Erythroblast (primary cell): Measurements from ENCODE around the gene CCDC12.

Experiments
- DNase-seq, 2 experiments: peaks; one replicate each; lab custom pipeline; 2025; lab: John Stamatoyannopoulos, UW
- GATA1 ChIP-seq: IDR thresholded peaks from 2 replicates; pipeline ENCODE4 v1.6.1; 2011; ENCODE audit warnings: low read depth, mild to moderate bottlenecking, control low read depth, low read length, moderate library complexity
- POLR2A ChIP-seq: IDR thresholded peaks from 2 replicates; pipeline ENCODE4 v1.6.1; 2011; ENCODE audit warnings: mild to moderate bottlenecking, low read length

CCDC12 gene

DNA sequence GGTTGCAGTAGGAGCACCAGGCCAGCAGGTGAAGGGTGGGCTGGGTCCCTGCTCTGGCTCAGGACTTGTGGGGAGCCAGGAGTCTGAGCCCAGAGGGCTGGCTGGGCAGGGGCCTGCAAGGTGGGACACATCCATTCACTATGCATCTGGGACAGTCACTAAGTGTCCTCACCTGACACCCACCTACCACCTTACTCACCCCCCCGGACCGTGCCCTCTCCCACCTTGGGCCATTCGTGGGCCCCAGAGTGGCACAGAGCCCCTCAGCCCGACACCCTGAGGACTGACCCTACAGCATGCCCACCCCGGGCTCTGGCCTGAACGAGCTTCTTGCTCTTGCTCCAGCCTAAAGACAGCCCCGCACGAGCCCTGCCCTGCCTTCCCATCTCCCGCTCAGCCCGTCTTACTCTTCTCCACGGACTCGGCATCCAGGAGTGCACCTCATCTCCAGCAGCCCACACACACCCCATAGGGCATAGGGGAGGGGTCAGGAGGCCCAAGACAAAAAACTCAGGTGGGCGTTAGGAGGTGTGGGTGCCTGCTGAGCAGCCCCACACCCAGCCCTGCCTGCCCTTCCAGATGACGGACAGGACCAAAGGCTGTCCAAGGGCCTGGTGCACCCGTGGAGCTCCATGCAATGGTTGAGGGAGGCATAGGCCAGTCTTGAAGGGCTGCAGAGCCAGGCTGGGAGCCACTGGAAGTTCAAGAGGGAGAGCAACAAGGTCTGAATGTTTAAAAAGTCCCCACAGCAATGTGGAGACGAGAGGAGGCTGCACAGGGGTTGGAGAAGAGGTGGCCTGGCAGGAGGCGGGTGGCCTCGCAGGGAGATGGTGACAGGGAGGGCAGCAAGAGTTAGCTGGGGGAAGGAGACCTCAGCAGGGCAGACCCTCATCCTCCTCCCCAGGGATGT, 72.0 kb downstream of the CCDC12 start:
- TF ChIP-seq POLR2A (no peak), GATA1 (no peak)
- no peak for DNase-seq

- no peak for DNase-seq
- TF ChIP-seq GATA1 (no peak), POLR2A (no peak)
These were observed 72.9 kb downstream of the CCDC12 start for GRCh38 chr3:46903341-46904302.

DNA sequence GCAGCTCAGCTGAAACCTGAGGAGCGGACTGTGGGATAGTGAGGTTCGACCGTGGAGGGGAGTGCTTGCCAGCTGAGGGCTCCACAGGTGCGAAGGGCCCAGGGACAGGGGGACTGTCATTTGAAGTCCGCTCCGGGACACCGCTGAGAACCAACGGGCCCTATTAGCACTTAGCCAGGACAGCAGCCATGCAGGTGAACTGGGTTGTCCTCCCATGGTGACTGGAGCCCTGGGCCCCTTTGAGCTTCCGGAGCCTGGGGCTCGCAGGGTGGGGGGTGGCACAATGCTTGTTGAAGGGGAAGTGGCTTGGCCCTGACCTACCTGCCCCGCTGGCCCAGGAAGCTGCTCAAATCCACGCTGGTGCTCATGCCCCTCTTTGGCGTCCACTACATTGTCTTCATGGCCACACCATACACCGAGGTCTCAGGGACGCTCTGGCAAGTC, 74.3 kb downstream of the CCDC12 start:
- TF ChIP-seq GATA1, result no peak
- no peak for TF ChIP-seq POLR2A
- no peak for DNase-seq

DNA sequence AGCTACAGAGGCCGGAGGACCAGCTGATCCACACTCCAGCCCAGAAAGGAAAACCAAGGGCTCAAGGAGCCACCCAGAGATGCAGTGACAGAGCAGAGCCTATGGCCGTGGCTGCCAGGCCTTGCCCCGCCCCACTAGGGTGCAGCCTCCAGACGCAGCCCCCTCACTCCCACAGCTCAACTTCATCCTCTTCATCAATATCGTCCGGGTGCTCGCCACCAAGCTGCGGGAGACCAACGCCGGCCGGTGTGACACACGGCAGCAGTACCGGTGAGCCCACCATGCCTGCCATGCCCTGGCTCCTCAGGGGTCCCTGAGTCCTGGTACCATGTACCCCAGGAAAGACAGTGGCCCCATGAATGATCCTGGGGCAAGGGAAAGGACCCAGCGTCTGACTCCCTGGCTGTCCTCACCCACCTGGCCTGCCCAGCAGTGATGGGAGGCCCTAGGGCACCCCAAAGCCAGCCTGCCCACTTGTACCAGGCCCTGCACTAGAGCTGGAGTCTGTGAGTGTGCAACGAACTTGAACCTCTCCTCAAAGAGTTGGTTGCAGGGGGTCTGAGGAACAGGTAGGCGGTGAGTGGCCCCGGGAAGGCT, 74.9 kb downstream of the CCDC12 start:
- no peak for DNase-seq
- TF ChIP-seq POLR2A (no peak), GATA1 (no peak)

DNA sequence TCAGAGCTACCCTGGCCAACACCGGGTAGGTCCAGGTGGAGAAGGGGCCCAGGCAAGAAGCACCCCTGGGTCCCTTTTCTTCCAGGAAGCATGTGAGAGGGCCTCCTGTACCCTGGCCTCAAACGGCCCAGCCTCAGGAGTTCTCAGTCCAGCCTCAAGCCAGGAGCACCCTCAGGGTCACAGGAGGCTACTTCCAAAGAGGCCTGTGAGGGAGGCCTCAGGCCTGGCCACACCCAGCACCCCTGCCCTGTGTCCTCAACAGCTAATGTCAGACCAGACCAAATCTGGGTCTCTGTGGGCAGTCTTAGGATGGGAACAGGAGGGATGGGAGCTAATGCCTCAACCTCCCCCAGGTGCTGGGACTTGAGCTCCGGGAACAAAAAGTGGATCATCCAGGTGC, 75.5 kb downstream of the CCDC12 start:
- TF ChIP-seq GATA1 (no peak), POLR2A (no peak)
- DNase-seq, result no peak

- no peak for DNase-seq
- TF ChIP-seq GATA1 (no peak), POLR2A (no peak)
These were observed 76.2 kb downstream of the CCDC12 start for GRCh38 chr3:46900356-46900755.

DNA sequence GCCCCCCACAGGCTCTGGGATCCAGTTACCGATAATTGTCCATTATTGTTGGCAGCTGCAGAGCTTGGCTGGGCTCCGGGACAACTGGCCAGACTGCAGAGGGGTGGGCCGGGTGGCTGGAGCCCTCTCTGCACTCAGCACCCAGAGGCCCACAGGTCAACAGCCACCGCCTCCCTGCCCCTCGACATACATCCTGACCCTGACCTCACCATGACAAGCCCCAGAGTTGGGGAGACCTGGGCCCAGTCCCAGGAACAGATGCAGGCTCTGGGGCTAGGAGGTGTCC, 76.6 kb downstream of the CCDC12 start:
- no peak for DNase-seq
- TF ChIP-seq GATA1, result no peak
- TF ChIP-seq POLR2A, result no peak

- DNase-seq, result no peak
- TF ChIP-seq POLR2A, result no peak
- no peak for TF ChIP-seq GATA1
These were observed 77.2 kb downstream of the CCDC12 start for GRCh38 chr3:46899151-46900006.

- no peak for TF ChIP-seq POLR2A
- TF ChIP-seq GATA1, result no peak
- DNase-seq, result no peak
These were observed 78.0 kb downstream of the CCDC12 start for GRCh38 chr3:46898321-46899150.

DNA sequence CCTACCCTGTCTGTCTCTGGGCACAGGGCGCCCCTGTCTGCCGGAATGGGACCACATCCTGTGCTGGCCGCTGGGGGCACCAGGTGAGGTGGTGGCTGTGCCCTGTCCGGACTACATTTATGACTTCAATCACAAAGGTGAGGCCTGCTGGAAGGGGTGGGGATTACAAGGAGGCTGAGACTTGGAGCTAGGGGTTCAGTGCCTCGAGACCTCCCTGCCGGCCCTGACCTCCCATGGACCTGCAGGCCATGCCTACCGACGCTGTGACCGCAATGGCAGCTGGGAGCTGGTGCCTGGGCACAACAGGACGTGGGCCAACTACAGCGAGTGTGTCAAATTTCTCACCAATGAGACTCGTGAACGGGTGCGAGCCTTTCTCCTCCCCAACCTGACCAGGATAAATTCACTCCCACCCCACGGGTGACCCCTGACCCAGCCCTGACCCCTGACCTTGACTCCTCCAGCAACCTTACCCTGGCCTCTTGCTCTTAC, 78.7 kb downstream of the CCDC12 start:
- DNase-seq, result no peak
- TF ChIP-seq POLR2A (no peak), GATA1 (no peak)

DNA sequence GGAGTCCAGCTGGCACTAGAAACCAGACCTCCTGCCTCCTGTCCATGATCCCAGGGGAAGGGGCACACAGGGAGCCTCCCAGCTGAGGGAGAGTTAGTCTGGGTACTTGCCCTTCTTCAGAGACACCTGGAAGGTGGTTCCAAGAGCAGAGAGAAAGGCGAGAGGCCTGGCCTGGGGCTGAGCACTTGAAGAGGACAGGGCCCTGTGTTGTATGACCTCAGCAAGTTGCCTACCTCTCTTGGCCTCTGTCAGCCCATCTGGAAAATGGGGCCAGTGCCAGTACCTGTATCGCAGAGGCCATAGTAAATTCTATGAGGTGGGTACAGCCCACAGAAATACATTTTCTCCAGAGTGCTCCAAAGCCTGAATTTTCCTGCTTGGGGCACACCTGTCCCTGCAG, 79.5 kb downstream of the CCDC12 start:
- no peak for DNase-seq
- TF ChIP-seq POLR2A (no peak), GATA1 (no peak)

- no peak for TF ChIP-seq POLR2A
- no peak for TF ChIP-seq GATA1
- no peak for DNase-seq
These were observed 80.2 kb downstream of the CCDC12 start for GRCh38 chr3:46896386-46896785.
